Amniotic stem cell (primary cell): ENCODE measurements around the gene PPM1M.

Experiments
- DNase-seq: peaks from one replicate; lab custom pipeline; 2025; lab: John Stamatoyannopoulos, UW

Gene PPM1M

DNA sequence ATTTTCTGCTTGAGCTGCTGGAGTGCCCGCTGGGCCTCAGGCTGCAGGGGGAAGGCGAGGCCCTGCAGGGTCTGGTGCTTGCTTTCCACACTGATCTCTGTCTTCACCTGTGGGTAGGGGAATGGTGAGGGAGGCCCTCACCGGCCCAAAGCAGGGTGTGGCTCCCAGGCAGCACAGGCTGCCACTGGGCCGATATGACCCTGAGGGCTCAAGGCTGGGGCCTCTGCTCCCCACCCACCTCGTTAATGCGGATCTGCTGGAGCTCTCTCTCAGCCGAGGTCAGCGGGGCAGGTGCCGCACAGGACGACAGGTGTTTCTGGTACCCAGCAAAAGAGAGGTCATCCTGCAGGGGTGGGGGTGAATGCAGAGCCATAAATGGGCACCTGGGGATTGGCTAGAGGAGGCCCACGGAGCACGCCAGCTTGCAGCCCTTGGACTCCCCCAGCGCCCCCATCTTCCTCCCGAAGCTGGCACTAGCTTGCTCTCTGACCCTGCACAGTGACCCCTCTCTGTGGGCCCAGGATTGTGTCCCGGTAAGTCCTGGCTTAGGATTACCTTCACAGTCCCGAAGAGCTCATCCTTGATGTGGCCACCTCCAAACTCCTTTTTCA lies 14.6 kb upstream of the PPM1M start:
- no peak for DNase-seq

DNA sequence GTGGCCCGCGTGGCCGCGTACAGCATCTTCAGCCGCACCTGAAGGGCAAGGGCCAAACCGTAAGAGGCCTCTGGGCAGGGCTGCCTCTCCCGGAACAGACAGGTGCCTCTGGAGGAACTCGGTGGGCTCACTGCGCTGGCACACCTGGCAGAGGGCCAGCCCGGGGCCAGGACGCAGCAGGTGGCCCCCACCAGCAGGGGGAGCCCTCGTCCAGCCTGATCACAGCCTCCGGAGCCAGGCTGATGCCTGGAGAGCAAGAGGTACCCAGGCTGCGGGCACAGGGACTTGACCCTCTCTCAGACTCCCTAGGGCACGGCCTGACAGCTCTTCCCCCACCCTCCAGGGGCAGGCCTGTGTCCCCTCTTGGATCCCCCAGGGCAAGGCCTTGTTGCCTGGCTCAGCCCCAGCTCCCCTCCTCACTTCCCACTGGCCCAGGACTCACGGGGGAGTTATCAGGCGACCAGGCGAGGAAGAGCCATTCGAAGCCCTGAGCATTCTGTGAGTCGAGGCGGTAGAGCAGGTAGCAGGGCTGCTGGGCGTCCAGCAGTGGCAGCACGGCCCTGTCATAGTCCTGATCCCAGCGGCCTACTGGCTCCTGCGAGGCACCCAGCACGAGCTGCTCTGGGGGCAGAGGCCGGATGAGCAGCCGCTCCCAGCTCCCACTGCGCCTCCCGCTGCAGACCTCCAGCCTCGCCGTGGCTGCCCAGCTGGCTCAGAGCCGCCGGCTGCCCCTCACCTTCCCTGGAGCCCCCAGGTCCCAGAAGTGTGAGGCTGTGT lies 13.9 kb upstream of the PPM1M start:
- no peak for DNase-seq

DNA sequence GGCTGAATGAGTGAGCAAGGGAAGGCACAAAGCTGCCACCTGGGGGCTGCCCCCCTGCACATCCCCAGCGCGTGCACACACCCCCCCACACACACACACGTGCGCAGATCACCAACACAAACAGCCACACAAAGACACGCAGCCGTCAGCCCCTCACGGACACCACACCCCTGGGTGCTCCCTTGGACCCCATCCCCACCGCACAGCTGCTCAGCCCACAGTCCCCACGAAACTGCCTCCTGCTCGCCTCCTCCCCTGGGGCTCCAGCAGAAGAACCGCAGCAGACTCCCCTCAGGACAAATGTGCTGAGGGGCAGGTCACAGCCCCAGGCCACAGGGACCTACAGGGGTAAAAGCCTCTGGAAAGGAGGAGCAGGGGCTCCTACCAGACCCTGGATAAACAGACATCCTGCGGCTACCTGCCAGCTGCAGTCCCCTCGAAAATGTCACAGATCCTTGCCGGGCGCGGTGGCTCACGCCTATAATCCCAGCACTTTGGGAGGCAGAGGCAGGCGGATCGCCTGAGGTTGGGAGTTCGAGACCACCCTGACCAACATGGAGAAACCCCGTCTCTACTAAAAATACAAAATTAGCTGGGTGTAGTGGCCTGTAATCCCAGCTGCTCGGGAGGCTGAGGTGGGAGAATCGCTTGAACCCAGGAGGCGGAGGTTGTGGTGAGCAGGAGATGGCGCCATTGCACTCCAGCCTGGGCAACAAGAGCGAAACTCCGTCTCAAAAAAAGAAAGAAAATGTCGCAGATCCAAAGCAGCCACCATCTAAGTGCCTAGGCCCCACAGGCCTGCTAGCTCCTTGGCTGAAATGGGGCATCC lies 13.1 kb upstream of the PPM1M start:
- DNase-seq: no peak

DNA sequence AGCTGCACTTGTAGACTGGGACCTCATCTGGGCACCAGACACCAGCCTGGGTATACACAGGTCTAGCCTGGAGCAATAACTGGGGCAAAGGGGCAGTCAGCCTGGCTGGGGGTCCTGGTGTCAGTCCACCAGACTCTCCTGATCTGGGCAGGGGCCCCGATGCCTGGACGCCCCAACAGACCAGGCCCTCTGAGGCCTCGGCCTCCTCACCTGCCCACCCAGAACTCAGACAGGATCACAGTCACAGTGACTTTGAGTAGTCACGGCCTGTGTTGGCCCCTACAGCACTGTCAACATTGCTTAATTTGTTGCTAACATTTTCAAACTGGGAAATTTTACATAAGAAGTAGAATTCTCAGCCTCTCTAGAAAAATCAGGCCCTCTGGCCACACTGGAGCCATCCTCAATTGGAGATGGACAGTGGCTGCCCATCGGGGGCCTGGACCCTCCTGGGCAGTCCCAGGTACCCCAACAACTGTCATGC lies 12.4 kb upstream of the PPM1M start:
- DNase-seq: no peak

DNA sequence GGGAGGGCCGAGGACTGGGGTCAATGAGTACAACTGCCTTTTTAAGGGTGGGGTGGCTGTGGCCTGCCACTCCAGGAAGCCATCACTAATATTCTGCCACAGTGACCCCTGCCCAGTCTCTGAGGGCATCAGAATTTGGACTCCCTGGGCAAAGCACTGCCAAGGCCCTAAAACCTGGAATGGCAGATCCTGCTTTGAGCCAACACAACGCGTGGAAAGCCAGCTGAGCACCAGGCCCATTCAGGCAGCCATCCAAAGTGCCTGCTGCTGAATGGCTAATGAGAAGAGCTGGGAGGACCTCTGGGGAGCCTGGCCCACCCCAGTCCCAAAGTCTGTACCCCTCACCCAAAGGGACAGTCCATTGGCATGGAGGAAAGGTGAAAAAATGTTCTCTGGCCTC lies 11.6 kb upstream of the PPM1M start:
- no peak for DNase-seq

DNA sequence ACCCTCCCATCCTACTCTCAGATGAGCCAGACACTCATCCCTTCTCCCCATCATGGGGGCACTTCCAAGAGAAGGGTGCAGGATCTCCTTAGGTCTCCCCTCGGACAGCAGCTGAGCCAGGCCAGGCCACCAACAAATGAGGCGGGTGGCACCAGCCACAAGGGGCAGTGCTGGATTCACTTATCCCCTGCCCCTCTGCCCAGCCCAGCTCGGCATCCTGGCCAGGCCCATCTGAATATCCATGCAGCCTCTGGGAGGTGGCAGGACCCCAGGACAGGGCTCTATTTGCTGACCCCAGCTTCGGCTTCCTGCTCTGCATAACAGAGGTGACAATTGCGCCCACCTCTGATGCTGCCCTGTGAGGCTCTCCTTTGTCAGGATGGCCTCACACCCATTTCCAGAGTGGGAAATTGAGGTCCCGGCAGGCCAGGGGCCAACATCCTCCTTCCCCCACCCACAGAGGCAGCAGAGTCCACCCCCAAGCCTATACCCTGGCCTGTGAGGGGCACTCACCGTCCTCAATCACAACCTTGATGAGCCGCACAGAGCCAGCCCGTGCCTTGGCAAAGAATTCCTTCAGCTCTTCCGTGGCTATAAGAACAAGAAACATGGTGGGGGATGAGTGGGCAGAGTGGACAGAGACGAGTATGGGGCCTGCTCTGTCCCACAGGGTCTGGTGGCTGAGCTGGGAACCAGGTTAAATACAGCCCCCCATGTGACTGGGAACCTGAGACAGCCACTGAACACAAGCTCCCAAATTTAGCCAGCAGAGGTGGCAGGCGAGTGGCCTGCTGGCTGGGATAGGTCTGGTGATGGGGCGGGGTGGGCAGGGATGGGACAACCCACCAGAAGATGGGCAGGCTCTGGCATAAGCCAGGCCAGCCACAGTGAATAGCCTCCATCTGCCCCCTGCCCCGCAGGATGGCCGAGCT lies 10.8 kb upstream of the PPM1M start:
- no peak for DNase-seq

DNA sequence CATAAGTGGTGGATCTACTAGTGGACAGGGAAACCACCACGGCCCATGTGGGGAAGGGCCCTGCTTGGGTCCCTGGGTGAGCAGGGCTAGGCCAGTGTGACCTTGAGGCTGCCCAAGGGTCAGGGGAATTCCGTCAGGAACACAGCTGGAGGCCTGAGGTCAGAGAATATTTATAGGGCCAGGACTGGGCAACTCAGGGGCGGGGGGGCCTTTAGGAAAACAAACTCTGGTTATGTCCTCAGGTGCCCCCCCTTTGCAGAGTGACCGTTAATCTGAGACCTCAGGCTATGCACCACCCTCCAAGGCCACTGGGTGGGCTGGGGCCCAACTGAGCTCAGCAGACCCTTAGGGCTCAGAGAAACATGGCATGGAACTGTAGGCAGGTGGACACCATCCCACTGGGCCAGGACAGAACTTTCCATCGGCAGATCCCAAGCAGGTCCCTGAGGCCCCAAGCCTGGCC lies 9.1 kb upstream of the PPM1M start:
- DNase-seq: no peak

DNA sequence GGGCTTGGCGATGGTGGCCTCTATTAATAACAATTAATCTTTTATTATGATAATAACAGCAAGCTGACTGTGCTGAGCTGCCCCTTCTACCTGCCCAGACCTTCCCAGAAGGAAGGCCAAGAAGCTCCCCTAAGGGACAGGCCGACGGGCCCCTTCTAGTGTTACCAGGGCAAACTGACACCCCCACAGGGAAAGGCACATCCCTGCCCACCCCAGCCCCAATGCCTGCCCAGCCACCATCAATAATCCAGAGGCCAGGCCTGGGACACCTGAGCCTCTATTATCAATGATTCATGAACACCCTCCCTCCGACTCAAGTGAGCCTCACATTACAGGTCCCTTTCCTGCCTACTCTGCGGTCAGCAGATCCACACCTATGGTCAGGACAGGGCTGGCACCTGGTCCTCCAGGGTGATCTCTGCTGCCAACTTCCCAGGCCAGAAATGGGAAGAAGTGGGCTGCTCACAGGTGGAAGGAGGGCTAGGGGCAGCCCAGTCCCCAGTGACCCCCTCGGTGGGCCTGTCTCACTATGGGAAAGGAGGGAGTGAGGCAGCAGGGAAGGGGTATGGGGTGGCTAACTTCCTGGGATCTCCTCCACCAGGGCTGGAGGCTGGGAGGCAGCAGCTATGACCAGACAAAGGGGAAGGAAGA lies 8.4 kb upstream of the PPM1M start:
- no peak for DNase-seq

DNA sequence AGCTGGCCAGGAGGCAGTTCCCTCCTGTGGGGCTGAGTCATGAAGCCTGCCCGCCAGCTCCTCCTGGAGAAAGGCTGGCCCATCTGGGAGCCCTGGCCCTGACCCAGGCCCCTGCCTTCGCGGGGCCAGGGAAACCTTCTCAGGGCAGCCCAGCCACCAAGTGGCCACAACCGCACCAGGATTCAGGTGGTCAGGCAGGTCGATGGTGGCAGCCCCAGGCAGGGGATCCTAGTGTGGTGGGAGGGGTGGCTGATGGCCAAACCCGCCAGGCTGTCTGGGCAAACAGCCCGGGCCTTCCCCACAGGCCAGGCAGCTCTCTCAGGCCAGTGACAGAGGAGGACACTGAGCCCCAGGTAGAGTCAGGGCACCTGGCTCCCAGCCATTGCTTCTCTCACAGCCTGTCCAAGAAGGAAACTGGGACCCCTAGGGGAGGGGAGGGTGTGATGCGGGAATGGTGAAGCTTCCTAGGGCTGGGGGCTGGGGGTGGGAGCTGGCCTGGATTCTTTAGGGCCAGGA lies 7.8 kb upstream of the PPM1M start:
- DNase-seq: peak; percentile 71

DNA sequence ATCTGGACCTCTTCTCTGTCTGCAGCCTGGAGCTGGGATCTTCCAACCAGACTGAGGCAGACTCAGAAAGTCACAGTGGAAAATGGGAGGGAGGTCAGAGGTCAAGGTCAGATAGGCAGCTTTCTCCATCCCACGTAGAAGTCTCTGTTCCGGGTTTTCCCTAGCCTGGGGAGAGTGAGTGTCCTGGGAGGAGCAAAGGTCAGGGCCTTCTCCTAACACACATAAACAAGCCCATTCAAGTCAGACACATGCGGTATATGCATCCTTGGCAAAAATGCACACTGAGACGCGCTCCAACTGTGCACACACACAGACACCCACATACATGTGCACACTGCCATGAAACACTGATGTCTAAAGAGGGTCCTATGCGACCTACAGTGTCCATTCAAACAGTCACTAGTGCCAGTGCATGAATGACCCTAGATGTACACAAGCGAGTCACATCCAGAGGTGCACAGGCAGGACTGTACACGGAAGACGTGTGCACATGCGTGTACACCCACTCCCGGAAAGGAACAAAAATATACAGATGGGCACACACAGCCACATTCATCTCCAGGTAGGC lies 7.3 kb upstream of the PPM1M start:
- DNase-seq: no peak

DNA sequence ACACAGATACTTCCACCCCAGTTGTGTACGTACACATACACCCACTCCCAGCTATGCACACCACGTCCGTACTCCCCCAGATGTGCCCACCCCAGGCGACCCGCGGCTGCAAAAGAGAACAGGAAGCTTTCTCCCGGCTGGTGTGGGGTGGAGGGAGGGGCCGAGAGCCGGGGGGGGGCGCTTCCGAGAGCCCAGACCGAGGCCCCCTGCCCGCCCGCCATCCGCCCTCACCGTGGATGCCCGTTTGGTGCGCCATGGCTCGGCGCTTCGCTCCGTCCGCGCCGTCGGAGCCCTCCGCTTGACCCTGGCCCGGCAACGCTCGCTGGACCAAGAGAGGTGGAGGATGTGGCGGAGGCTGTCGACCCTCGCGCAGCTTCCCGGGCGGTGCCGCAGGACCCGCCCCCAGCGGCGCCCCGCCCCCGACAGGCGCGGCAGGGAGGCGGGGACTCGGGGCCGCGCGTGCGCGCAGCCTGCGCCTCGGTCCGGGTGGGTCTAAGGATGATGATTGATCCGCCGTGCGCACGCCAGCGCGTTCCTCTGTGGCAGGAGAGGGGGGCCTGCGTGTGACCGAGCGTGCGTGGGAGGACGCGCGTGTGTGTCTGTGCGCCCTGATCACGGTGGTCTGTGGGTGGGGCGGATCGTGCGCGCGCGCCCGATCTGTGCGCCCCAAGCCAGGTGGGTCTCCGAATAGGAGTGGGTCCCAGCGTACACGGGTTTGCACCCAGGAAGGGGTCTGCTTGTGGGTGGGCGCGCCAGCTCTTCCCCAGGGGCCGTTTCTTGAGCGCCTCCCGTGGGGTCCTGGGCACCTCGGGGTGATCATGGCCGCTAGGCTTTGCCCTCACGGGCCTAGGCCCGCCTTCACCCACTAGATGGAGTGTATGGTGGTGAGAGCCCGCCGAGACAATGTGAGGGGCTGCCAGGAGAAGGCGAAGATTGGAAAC lies 6.5 kb upstream of the PPM1M start, which contains the start of gene TWF2:
TWF2 (minus strand) TSS at position 398 of the 941 bp plus-strand sequence; CDS start at position 256, 142 bp downstream.
- DNase-seq: peak; percentile 35

DNA sequence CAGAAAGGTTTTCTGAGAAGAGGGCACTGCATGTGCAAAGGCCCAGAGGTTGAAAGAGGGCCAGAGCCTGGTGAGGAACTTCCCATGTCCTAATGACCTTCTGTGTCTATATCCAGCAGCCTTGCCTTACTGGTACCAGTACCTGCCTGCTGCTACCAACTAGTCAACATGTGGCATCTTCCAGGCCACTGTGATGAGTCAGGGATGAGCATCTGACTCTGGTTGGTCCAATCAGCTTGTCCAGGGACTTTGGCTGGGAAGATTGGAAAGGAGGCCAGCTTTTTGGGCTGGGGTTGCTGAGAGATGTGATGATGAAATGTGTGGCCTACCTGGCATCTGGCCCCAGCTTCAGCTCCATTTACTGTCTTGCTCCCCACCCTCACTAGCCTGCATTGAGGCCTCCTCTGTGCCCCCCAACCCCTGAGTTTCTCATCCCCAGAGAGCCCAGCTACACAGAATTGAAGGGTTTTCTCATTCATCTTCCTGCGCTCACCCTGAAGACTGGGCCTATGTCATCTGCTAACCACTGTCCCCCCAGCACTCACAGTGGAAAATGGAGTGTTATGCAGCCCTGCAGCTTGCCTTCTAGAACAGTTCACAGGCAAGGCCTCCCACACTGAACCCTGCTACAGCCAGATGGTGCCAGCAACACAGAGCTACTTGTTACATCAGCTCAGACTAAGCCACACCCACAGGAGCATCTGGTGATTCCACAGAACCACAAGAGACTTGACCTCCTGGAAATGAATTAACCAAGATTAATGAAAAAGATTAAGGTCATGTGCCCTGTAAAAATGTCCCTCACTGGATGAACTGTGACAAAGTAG lies 5.3 kb upstream of the PPM1M start:
- DNase-seq: peak; percentile 27

DNA sequence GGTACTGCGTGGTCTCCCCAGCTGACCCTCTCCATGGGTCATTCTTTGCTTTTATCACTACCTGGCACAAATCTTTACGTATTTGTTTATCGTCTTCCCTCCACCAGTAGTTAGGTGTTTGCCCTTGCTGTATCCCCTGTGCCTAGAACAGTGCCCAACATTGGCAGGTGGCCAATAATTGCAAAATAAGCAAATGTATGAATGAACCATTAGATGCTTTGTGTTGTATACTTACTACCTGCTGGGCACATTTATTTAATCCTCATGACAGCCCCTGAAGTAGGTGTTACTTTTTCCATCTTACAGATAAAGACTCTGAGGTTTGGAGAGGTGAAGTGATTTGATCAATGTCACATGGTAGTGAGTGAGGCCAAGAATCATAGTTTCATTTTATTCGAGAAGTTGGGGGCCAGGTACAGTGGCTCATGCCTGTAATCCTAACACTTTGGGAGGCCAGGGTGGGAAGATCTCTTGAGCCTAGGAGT lies 4.6 kb upstream of the PPM1M start:
- no peak for DNase-seq

DNA sequence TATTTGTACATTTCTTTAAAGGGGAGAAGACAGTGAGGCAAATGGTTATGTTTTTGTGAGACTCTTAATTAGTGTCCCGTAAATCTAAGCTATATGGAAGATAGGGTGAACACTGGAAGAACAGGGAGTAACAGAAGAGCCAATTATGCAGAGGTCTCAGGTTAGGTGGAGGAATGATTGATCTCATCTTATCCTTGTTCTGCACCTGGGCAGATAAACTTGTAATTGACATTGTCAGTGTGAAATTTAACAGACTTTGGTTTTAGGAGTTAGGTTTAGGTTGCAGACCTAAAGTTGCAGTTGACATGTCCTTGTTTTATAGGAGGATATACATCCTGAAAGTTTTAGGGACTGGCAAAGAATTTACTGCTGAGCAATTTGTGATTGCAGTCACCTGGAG lies 3.5 kb upstream of the PPM1M start:
- DNase-seq: no peak

DNA sequence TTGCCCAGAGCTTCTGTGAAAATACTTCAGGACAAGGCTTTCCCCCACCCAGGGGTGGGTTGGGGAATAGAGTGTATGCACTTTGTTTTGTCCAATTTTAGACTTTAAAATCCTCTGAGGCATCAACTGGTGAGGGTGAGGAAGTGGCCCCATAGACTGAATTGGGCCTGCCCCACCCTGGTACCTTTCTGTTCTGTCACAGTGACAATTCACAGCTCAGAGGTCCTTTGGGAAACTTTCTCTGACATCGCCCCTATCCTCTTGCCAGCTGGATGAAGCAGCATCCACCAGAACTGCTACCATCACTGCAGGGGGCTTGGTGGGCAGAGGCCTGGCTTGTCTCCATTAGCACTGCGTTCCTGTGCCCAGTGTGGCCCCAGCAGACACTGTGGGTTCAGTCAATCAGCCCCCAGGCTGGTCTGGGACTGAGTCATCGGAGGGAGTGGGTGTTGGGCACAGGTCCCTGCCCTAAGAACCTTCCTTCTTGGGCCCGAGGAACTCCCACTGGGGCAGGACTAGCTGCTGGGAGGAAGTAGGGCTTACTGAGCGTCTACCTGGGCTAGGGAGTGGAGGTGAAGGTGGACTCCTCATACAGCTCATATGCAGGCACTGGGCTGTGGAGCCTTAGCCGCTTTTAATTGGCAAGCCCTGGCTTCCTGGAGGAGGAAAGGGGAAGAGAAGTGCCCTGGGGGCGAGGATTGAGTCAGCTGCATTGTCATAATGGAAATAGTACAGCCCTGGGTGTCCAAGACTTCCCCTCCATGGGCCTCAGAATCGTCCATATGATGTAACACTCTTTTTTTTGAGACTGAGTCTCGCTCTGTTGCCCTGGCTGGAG lies 1.5 kb upstream of the PPM1M start:
- DNase-seq: peak; percentile 19

DNA sequence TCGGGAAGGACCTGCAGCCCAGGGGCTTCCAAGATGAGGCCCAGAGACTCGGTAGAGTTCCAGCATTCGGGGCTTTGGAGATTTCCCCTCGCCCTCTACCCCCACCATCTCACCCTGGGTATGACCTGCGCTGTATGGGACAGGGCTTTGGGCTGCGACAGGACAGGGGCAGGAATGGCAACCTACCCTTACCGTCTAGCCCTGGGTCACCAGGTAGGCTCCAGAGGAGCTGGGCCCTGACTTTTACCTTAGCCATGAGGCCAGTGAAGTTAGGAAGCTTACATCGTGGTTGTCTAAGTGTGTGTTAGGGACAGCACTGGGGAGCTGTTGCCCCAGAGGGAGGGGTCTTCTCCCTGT lies 683 bp downstream of the PPM1M start:
- DNase-seq: no peak

DNA sequence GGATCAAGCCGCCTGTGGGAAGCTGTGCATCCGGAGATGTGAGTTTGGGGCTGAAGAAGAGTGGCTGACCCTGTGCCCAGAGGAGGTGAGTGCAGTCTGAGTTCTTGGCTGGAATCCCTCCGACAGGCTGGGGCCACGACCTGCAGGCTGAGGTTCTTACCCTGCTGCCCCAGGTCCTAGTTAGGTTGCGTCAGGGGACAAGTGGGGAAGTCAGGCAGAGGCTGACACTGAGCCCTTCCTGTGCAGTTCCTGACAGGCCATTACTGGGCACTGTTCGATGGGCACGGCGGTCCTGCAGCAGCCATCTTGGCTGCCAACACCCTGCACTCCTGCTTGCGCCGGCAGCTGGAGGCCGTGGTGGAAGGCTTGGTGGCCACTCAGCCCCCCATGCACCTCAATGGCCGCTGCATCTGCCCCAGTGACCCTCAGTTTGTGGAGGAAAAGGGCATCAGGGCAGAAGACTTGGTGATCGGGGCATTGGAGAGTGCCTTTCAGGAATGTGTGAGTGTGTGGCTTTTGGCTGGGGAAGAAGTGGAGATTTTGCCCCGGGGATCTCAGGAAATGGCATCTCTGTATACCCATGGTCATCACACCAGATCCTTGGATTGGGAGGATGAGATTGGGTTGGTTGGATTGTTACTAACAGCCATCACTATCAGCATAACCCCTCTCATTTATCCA lies 1.3 kb downstream of the PPM1M start:
- DNase-seq: no peak
